Activated CD4-positive, alpha-beta T cell treated with anti-CD3 and anti-CD28 coated beads, Interleukin-2, amount 50 U/mL, for 4 hours (primary cell): ENCODE measurements around the gene EXOC3.
A peak's percentile ranks its signal among the peaks of the same experiment; 100 is the strongest.
"Not testable (repeated sequence)": the region's sequence is repeated elsewhere in the genome, so short reads cannot be mapped to it uniquely, and the experiment has no call there.

ENCODE experiments used
- DNase-seq, 2 experiments: peaks; one replicate each; pipeline ENCODE4 v3.0.0-alpha.2; 2020

Gene EXOC3

GRCh38 chr5:442335-443238 lies at the start of gene EXOC3:
EXOC3 (plus strand) TSS chr5:443176; CDS start chr5:446206, 3,030 bp downstream.
- DNase-seq: peak; percentile 56 to 63

DNA sequence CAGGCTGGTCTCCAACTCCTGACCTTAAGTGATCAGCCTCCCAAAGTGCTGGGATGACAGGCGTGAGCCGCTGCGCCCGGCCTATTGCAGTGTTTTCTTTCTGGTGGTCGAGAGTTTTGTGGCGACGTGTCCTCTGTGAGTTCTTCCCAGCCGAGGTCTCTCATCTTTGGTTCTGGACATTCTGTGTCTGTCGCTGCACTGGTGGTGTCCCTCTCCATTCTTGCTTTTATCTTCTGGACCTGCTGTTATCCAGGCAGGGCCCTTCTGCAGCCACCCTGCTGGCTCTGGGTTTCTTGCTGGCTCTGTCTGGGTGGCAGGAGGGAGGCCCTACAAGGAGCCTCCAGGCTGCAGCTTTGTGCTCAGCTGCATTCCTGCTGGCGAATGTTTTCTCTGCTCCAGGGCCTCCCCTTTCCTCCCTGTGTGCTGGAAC lies 49.1 kb upstream of the EXOC3 start:
- no peak for DNase-seq

DNA sequence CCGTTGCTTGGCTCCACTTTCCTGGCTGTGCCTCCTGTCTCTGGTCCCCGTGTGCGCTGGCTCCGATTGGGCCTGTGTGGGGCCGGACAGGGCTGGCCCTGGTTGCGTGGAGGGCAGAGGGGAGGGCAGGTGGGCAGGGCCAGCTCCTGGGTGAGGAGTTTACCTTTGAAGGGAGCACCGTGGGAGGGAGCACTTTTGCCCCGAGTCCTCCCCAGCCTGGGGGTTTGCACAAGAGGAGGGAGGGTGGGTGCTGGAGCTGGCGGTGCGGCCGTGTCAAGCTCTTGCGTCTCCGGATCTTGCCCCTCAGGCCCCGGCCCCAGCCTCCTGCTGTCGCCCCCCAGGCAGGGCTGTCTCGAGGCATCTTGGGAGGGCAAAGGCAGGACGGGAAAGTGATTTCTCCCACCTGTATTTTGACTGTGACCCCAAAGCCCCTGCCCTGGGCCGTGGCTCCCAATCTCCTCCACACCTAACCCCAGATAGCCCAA lies 48.3 kb upstream of the EXOC3 start:
- DNase-seq: no peak

DNA sequence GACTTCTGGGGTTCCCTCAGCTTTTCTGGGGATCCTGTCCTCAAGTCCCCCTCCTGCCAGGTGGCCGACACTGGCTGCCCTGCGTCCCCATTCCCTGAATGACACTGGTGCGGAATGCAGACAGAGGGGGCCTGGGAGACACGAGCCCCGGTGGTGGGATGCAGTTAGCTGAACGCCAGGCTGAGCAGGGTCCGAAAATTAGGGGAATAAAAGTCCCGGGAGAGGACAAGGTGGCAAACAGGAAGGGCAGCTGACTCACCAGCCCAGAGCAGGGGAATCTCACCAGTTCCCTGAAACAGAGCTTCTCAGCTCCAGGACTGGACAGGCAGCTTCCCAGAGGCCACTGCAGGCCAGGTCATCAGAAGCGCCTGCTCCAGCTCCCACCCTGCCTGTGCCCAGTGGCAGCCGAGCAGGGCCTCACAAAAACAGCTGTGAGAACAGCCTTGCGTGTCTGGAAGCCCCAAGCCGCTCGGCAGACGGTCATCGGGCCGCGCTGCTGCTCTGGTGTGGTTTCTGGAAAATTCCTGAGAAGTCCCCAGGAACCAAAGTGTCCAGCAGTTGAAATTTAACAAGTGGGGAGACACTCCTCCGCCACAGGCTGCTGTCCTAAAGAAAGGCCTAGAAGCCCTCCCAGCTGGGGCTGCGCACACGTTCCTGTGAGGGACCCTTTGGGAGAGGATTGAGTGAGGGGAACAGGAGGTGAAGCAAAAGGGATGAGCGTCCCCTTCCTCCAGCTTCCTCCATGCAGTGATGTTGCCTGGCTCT lies 47.6 kb upstream of the EXOC3 start:
- no peak for DNase-seq

DNA sequence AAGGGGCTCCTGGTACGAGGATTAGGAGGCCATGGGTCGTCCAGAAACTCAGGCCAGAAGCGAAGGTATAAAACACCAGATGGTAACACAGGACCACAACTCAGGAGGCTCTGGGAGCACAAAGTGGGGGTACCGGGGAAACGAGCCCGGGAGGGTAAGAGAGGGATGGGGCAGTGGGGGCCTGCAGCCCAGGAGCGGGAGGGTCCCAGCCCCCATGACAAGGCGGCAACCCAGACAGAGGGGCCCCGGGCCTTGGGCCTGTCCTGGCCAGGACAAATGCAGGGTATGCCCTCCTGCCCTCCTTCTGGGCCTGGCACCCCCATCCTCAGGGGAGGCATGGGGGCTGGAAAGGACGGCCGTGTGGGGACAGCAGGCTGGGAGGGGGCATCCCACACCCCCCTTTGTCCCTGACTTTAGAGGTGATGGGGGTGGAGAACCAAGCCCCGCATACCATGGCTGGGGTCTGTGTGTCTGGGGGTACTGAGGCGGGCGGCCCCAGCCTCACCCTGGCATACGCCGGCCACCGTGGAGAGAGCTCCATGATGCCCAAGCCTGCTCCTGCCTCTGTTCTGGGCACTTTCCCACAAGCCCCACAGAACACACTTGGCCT lies 47.0 kb upstream of the EXOC3 start:
- no peak for DNase-seq

DNA sequence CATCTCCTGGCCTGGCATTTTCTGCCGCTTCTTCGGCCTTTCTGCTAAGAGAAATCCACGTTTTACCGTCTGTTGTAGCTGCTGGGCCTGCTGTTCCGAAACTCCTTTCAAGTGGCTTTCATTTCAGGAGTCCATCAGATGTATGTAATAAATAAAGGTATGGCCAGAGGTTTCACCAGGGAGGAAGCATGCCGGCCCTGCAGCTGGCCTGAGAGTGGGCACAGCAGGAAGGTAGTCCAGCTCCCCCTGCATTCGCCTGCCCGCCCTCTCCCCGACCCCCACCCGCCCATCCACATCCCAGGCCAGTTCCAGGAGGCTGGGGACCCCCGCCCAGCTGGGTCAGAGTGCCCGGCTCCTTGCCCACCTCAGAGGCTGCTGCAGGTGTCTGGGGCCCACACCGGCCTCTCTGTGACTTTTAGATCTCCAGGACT lies 46.4 kb upstream of the EXOC3 start:
- no peak for DNase-seq

DNA sequence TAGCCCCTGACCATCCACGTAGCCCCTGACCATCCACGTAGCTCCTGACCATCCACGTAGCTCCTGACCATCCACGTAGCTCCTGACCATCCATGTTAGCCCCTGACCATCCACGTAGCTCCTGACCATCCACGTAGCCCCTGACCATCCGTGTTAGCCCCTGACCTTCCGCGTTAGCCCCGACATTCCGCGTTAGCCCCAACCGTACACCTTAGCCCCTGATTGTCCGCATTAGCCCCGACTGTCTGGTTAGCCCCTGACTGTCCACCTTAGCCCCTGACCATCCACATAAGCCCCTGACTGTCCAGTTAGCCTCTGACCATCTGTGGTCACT lies 44.9 kb upstream of the EXOC3 start:
- DNase-seq: not testable (repeated sequence)

DNA sequence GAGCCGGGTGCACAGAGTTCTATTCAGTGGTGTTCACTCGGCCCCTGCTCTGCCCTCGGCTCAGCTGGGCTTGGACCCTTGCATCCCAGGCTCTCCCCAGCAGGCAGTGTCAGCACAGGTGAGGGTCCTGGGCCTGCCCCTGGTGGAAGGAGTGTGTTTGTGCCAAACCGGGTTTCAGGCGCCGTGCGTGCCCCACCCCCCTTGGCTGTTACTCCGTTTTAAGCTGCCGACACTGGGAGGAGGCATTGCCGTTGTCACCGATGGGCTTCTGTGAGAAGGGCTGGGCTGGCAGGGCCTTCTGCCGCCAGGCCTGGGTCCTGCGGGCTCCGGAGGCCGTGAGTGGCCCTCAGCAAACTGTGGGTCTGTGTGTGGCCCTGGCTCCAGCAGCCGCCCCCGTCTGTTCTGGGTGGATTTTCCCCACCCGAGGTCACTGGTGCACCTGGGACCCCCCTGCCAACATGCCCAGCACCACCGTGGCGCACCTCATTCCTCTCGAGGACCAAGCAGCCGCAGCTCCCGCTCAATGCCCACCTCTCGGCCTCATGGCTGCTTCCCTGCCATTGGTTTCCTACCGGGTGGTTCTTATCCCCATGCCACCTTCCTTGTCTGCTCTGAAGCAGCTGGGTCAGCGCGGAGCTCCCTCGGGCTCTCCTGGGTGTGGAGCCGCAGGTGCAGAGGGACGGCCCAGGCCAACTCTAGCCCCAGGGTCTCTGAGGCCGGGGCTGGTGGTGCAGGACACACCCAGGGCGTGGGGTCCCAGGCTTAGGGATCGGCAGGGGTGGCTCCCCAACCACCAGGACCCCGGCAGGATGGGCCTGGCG lies 44.3 kb upstream of the EXOC3 start:
- DNase-seq: no peak

GRCh38 chr5:399296-400281 lies 43.4 kb upstream of the EXOC3 start:
- DNase-seq: no peak

GRCh38 chr5:400282-401145 lies 42.5 kb upstream of the EXOC3 start:
- no peak for DNase-seq

DNA sequence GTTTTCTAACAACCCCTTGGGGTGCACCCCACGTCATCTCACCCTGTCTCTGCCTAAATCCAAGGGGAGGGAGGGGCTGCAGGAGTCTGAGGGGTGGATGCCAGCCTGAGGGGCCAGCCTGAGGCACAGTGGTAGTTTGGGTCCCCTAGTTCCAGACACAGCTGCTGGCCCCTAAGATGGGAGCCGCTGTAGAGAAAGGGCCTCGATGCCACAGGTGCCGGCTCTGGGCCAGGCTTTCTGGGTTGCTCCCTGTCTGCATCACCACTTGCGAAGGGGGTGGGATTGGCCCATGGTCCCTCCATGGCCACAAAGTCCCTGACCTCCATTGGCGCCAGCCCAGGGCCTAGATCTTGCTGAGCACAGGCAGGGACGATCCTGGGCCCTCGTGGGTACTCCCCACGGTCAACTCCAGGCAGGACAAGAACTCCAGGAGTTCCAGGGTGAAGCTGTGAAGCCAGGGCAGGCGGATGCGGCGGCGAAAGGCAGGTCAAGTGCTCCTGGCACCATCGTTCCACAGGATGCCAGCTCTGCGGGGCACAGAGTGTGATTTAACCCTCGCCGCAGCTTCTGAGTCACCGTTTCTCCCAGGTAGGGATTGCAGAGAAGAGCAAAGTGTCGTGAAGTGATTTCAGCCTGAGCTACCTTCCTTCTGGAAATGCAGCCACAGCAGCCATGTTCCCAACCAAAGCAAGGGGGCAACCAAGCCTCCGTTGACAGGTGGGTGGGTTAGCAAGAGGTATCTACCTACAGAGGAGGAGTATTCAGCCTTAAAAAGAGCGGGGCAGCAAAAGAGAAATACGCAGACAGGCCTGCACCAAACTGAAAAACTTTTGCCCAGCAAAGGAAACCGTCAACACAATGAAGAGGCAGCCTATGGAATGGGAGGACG lies 41.6 kb upstream of the EXOC3 start:
- DNase-seq: no peak

GRCh38 chr5:402219-402614 lies 40.8 kb upstream of the EXOC3 start:
- DNase-seq: not testable (repeated sequence)

DNA sequence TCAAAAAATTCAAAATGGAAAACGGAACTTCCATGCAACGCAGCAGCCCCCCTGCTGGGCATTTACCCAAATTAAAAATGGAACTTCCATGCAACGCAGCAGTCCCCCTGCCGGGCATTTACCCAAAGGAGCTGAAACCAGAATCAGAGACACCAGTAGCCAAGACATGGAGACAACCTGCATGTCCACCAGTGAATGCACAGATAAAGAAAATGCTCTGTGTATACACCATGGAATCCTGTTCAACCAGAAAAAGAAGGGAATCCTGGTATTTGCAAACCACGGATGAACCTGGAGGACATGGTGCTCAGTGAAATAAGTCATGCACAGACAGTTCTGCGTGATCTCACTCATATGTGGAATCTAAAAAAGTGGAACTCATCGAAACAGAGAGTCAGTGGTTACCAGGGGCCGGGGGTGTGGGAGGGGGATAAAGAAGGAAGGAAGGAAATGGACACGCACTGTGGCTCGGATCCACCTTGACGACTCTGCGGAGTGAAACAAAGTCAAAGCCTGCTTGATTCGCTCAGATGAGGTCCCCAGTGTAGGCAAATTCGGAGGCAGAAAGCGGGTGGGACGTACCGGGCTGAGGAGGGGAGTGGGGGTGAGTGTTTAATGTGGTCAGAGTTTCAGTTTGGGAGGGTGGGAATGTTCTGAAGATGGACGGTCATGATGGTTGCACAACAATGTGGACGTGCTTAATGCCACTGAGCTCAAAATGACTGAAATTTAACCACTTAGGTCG lies 40.2 kb upstream of the EXOC3 start:
- DNase-seq: no peak

DNA sequence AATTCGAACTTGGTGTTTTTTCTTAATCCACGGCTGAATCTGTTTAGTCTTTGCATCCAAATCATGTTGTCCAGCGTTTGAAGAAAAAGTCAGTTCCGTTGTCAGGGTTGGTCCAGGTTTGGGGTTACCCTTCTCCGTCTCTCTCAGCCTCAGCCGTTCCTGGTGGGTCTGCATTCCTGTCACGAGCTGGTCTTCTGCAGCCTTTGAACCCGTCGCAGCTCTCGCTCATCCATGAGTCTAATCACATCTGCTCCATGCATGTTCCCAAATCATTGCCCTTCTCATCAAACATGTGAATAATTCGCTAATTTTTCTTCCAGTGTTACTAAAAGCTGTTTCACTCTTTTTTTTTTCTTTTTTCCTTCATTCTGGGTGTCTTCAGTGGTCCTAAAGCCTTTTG lies 39.0 kb upstream of the EXOC3 start:
- DNase-seq: no peak

DNA sequence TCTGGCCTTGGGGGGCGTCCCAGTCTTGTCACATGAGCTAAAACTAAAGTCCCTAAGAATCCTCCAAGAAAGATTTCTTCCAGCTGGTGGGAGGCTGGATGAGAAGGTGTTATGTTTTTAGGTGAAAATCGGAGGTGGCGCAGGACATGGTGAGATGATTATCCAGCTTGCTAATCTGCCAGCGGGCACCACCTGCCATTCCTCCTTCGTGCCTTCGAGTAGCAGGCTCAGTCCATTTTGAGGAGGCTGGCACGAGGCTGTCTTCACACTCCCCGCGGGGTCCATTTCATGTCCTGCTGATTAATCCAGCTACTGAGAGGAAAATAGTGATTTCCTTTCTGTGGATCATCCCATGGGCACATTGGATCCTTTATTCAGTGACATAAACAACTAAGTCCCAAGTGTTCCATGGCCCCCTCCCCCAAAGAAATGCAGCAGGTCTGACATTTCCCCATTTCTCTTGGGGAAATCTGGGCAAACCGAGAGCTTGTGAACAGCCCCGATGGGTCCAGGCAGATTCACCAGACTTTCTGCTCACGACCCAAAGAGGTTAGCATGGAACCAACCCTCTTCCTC lies 38.2 kb upstream of the EXOC3 start:
- no peak for DNase-seq

DNA sequence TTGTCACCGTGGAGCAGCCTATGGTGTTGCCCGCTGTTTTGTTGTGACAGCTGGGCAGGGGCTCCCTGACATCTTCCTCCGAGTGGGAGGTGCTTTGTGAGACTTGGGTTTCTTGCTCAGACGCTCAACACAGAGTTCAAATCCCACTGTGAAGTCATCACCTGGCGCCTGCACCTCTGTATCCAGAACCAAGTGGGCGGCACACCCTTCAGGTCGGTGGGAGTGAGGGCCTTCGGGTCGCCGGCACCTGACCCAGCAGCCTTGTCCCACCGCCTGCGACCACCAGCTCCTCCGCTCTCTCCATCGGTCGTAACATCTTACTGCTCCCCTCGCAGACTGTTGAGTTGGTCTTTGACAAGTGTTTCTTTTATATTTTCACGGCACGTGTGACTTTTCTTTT lies 37.6 kb upstream of the EXOC3 start:
- no peak for DNase-seq

DNA sequence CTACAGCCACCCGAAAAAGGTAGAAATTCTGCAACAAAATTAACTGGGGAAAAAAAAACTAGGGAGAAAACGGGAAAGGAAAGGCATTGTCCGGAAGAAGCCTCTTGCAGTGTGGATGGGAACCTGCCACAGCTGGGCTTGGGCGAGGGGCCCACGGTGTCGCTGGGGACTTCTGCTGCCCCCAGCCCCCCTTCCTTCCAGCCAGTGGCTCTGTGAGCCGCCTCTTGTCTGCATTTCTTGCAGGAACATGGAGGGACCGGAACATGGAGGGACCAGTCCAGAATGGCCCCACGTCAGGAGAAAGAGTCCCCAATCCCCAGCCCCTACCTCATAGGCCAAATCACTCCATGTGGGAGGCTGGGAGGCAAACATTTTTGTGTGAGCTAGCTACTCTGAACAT lies 36.9 kb upstream of the EXOC3 start:
- DNase-seq: no peak

GRCh38 chr5:407051-407450 lies 35.9 kb upstream of the EXOC3 start:
- no peak for DNase-seq
